Nephron progenitor cell (in vitro differentiated cells): ENCODE results near the gene PIP5K1B.

Source experiments
- DNase-seq: peaks from one replicate; pipeline ENCODE4 v3.0.0; 2021
- H3K27ac Mint-ChIP-seq: 2 replicates; pipeline ENCODE4 v1.8.0; 2021; ENCODE audit warnings: mild to moderate bottlenecking, moderate library complexity, mixed read lengths
- H3K27me3 Mint-ChIP-seq: 2 replicates; pipeline ENCODE4 v1.8.0; 2021; ENCODE audit warnings: mild to moderate bottlenecking, low read depth, mixed read lengths; ENCODE audit not compliant: poor library complexity
- H3K36me3 Mint-ChIP-seq: 2 replicates; pipeline ENCODE4 v1.8.0; 2021; ENCODE audit warnings: low read depth, mixed read lengths
- H3K4me1 Mint-ChIP-seq: 2 replicates; pipeline ENCODE4 v1.8.0; 2021; ENCODE audit warnings: mixed read lengths
- H3K4me3 Mint-ChIP-seq: 2 replicates; pipeline ENCODE4 v1.8.0; 2021; ENCODE audit warnings: mild to moderate bottlenecking, moderate library complexity, mixed read lengths
- H3K9me3 Mint-ChIP-seq: 2 replicates; pipeline ENCODE4 v1.8.0; 2021; ENCODE audit warnings: mild to moderate bottlenecking, moderate library complexity, mixed read lengths
- TF ChIP-seq, protein P1 (sequence below): fragments of 200-600 bp; sonication (generic); IDR thresholded peaks from 2 replicates; pipeline ENCODE4 v1.5.0; 2021; ENCODE audit warnings: antibody characterized with exemption

Gene PIP5K1B

DNA sequence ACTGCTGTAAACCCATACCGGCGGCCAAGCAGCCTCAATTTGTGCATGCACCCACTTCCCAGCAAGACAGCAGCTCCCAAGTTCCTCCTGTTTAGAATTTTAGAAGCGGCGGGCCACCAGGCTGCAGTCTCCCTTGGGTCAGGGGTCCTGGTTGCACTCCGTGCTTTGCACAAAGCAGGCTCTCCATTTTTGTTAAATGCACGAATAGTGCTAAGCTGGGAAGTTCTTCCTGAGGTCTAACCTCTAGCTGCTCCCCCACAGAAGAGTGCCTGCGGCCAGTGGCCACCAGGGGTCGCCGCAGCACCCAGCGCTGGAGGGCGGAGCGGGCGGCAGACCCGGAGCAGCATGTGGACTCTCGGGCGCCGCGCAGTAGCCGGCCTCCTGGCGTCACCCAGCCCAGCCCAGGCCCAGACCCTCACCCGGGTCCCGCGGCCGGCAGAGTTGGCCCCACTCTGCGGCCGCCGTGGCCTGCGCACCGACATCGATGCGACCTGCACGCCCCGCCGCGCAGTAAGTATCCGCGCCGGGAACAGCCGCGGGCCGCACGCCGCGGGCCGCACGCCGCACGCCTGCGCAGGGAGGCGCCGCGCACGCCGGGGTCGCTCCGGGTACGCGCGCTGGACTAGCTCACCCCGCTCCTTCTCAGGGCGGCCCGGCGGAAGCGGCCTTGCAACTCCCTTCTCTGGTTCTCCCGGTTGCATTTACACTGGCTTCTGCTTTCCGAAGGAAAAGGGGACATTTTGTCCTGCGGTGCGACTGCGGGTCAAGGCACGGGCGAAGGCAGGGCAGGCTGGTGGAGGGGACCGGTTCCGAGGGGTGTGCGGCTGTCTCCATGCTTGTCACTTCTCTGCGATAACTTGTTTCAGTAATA, 330.6 kb downstream of the PIP5K1B start, which contains the start of gene FXN:
FXN (plus strand) TSS at position 315 of the 871 bp plus-strand sequence; CDS start at position 346, 31 bp downstream.
- H3K27ac Mint-ChIP-seq: peak within 1 kb of the TSS; percentile 97
- peaks cover 3% of the 10 kb centered on the region for H3K27me3 Mint-ChIP-seq
- DNase-seq: peak; percentile 84
- peaks cover 12% of the 10 kb centered on the region for H3K36me3 Mint-ChIP-seq
- H3K9me3 Mint-ChIP-seq: peaks cover 3% of the 10 kb centered on the region
- TF ChIP-seq, protein P1, sequence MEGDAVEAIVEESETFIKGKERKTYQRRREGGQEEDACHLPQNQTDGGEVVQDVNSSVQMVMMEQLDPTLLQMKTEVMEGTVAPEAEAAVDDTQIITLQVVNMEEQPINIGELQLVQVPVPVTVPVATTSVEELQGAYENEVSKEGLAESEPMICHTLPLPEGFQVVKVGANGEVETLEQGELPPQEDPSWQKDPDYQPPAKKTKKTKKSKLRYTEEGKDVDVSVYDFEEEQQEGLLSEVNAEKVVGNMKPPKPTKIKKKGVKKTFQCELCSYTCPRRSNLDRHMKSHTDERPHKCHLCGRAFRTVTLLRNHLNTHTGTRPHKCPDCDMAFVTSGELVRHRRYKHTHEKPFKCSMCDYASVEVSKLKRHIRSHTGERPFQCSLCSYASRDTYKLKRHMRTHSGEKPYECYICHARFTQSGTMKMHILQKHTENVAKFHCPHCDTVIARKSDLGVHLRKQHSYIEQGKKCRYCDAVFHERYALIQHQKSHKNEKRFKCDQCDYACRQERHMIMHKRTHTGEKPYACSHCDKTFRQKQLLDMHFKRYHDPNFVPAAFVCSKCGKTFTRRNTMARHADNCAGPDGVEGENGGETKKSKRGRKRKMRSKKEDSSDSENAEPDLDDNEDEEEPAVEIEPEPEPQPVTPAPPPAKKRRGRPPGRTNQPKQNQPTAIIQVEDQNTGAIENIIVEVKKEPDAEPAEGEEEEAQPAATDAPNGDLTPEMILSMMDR: peak; percentile 97
- H3K4me1 Mint-ChIP-seq: peaks cover 16% of the 10 kb centered on the region
- peak within 1 kb of the TSS; percentile 98 for H3K4me3 Mint-ChIP-seq

DNA sequence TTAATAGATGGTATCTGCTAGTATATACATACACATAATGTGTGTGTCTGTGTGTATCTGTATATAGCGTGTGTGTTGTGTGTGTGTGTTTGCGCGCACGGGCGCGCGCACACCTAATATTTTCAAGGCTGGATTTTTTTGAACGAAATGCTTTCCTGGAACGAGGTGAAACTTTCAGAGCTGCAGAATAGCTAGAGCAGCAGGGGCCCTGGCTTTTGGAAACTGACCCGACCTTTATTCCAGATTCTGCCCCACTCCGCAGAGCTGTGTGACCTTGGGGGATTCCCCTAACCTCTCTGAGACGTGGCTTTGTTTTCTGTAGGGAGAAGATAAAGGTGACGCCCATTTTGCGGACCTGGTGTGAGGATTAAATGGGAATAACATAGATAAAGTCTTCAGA, 331.3 kb downstream of the PIP5K1B start:
- peaks cover 19% of the 10 kb centered on the region for H3K36me3 Mint-ChIP-seq
- H3K27ac Mint-ChIP-seq: peak overlapping the region; percentile 97
- peak overlapping the region; percentile 98 for H3K4me3 Mint-ChIP-seq
- H3K4me1 Mint-ChIP-seq: peaks cover 12% of the 10 kb centered on the region
- peaks cover 8% of the 10 kb centered on the region for H3K9me3 Mint-ChIP-seq
- TF ChIP-seq, protein P1: no peak
- DNase-seq: no peak
- no peaks in the 10 kb centered on the region for H3K27me3 Mint-ChIP-seq

DNA sequence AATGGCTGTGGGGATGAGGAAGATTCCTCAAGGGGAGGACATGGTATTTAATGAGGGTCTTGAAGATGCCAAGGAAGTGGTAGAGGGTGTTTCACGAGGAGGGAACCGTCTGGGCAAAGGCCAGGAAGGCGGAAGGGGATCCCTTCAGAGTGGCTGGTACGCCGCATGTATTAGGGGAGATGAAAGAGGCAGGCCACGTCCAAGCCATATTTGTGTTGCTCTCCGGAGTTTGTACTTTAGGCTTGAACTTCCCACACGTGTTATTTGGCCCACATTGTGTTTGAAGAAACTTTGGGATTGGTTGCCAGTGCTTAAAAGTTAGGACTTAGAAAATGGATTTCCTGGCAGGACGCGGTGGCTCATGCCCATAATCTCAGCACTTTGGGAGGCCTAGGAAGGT, 331.8 kb downstream of the PIP5K1B start:
- no peak for DNase-seq
- H3K9me3 Mint-ChIP-seq: peaks cover 8% of the 10 kb centered on the region
- H3K27me3 Mint-ChIP-seq: no peaks in the 10 kb centered on the region
- TF ChIP-seq, protein P1: no peak
- H3K4me3 Mint-ChIP-seq: peak overlapping the region; percentile 98
- peaks cover 12% of the 10 kb centered on the region for H3K4me1 Mint-ChIP-seq
- peak overlapping the region; percentile 97 for H3K27ac Mint-ChIP-seq
- peaks cover 23% of the 10 kb centered on the region for H3K36me3 Mint-ChIP-seq

DNA sequence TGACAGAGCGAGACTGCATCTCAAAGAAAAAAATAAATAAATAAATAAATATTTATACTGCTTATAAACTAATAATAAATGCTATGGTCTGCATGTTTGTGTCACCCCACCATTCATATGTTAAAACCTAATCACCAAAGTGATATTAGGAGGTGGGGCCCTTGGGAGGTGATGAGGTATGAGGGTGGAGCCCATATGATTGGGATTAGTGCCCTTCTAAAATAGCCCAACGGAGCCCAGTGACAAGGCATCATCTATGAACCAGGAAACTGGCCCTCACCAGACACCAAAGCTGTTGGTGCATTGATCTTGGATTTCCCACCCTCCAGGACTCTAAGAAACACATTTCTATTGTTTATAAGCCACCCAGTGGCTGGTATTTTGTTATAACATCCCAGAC, 335.6 kb downstream of the PIP5K1B start:
- TF ChIP-seq, protein P1: no peak
- Mint-ChIP-seq H3K36me3 (peaks cover 35% of the 10 kb centered on the region), H3K4me1 (peaks cover 49% of the 10 kb centered on the region), H3K27me3 (no peaks in the 10 kb centered on the region), H3K4me3 (no peak overlapping the region), H3K27ac (no peak overlapping the region), H3K9me3 (peaks cover 8% of the 10 kb centered on the region)
- no peak for DNase-seq

DNA sequence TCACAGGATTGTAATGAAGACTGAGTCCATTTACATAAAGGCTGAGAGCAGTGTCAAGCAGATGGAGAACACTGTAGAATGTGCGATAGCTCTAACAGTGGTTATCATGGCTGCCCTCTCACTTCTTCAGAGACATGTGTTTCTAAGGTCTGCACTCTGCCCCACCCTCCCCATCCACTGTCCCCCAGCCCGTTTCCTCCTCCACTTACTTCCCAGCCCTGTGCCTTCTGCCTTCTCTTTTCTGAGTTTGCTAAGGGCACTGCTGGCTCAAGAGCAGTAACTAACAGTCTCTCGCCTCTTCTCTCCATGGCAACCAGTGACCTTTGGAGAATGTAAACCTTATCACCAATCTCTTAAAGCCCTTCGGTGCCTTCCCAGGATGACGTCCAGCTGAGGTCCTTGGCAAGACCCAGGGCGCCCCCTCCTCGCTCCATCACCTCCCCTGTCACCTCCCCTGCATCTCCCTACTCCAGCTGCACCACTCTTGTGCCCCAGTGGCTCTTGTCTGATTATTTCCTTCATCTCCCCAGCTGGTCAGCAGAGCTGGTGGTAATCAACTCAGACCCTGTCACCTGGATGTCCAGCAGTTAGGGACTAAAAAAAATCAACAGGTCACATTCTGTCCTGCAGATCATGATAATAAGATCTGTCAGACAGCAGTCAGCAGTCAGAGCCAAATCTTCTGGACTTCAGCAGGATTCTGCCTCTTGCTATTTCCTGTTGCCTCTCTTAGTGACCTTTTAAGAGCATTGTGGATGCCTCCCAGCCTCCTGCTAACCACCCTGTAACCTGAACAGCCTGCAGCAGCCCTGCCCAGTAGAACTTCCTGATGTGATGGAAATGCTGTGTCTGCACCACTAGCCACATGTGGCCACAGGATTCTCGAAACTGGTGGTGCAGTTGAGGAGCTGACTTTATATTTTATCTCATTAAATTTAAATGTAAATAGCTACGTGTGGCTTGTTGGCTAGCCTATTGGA, 339.5 kb downstream of the PIP5K1B start:
- DNase-seq: peak; percentile 36
- Mint-ChIP-seq H3K4me3 (peak overlapping the region; percentile 60), H3K27me3 (no peaks in the 10 kb centered on the region), H3K27ac (peak overlapping the region; percentile 99), H3K36me3 (peaks cover 59% of the 10 kb centered on the region), H3K9me3 (peaks cover 7% of the 10 kb centered on the region), H3K4me1 (peaks cover 52% of the 10 kb centered on the region)
- TF ChIP-seq, protein P1: no peak
